ENCODE results near the gene UST.
"Not testable (repeated sequence)": the region's sequence is repeated elsewhere in the genome, so short reads cannot be mapped to it uniquely, and the experiment has no call there.

Gene UST

DNA sequence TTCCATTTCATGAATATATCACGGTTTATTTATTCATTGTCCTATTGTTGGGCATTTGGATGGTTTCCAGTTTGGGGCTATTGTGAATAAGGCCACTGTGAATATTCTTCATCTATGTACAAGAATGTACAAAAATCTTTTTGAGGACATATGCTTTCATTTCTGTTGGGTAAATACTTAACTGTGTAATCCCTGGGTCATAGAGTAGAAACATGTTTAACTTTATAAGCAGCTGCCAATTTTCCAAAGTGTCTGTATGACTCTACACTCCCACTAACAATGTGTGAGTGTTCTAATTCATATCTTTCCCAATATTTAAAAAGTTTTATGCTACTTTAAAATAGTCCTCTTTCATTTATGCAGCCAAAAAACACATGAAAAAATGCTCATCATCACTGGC is 98.6 kb downstream of the UST start:
- H3K9me2 ChIP-seq (replicated peaks; ENCODE audit: low read depth, low read length): no peaks in the 10 kb centered on the region
- no peaks in the 10 kb centered on the region for H3K9me3 ChIP-seq (ENCODE audit: insufficient read depth, low read depth, low read length)
- no peak overlapping the region for H3K4me2 ChIP-seq (ENCODE audit: low read depth, low read length, poor library complexity, severe bottlenecking)
- no peak overlapping the region for H2AFZ ChIP-seq (ENCODE audit: low read length)
- H3F3A ChIP-seq (ENCODE audit: low read depth): no peaks in the 10 kb centered on the region
- peaks cover 10% of the 10 kb centered on the region; the same call in 1 of the 2 replicates for H3K79me2 ChIP-seq (ENCODE audit: insufficient read depth, low read length)
- TF ChIP-seq, protein P1, sequence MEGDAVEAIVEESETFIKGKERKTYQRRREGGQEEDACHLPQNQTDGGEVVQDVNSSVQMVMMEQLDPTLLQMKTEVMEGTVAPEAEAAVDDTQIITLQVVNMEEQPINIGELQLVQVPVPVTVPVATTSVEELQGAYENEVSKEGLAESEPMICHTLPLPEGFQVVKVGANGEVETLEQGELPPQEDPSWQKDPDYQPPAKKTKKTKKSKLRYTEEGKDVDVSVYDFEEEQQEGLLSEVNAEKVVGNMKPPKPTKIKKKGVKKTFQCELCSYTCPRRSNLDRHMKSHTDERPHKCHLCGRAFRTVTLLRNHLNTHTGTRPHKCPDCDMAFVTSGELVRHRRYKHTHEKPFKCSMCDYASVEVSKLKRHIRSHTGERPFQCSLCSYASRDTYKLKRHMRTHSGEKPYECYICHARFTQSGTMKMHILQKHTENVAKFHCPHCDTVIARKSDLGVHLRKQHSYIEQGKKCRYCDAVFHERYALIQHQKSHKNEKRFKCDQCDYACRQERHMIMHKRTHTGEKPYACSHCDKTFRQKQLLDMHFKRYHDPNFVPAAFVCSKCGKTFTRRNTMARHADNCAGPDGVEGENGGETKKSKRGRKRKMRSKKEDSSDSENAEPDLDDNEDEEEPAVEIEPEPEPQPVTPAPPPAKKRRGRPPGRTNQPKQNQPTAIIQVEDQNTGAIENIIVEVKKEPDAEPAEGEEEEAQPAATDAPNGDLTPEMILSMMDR (conservative IDR thresholded peaks at IDR 0.05; ENCODE audit: low read length): no peak
- no peak for TF ChIP-seq EZH2phosphoT487 (IDR thresholded peaks at IDR 0.05; ENCODE audit: borderline replicate concordance)
- no peaks in the 10 kb centered on the region for H4K20me1 ChIP-seq (ENCODE audit: insufficient read depth, low read length, poor library complexity, severe bottlenecking)
- H3K4me1 ChIP-seq (ENCODE audit: insufficient read depth, low read length, poor library complexity, severe bottlenecking): peaks cover 21% of the 10 kb centered on the region
- no peak overlapping the region for H3K9ac ChIP-seq (ENCODE audit: low read depth, low read length, poor library complexity, severe bottlenecking)
- no peaks in the 10 kb centered on the region for H3K27me3 ChIP-seq (ENCODE audit: insufficient read depth, low read length, poor library complexity, severe bottlenecking)
- H3K4me3 ChIP-seq (ENCODE audit: low read length, poor library complexity, severe bottlenecking): no peak overlapping the region
- no peaks in the 10 kb centered on the region for H3K36me3 ChIP-seq (ENCODE audit: insufficient read depth, low read length)

DNA sequence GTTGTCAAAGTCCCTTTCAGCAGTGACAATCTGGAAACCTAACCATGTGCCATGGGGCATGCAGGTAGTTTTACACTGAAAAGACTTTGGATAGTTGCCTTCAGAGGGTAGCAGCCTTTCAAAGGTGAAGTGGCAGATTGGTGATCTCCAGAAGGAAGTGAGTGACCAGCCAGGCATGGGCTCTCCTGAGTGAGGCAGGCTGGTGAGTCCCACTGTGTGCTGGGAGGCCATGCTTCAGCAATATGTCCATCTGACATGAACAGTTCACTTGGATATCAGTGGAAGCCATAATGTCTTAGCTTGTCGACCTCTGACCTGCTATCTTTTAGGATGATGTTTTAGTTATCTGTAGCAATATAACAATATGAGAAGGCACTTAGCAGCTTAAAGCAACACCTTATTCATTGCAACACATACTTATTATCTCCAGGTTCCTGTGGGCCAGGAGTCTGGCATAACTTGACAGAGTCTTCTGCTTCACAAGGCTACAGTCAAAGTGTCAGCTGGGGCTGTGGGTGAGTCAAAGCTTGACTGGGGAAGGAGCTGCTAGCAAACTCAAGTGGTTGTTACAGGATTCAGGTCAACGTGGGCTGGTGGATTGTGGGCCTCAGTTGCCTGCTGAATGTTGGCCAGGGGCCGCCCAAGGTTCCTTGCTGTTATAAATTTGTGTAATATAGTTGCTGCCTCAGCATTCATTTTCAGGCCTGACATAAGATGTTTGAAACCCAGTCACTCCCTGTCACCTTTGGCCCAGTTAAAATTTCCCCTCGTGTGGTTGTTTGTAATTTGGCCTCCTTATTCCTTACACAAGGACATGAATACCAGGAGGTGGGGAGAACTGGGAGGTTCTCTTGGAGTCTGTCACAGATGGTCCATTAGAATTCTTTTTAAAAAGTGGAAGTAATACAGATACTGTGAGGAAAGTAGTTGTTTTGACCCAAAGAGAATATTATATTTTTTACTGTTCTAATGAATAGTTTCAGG is 100.2 kb downstream of the UST start:
- TF ChIP-seq EZH2phosphoT487 (IDR thresholded peaks at IDR 0.05; ENCODE audit: borderline replicate concordance): no peak
- TF ChIP-seq, protein P1 (conservative IDR thresholded peaks at IDR 0.05; ENCODE audit: low read length): no peak
- H3F3A ChIP-seq (ENCODE audit: low read depth): no peaks in the 10 kb centered on the region
- no peak overlapping the region for H3K4me3 ChIP-seq (ENCODE audit: low read length, poor library complexity, severe bottlenecking)
- no peak overlapping the region for H3K9ac ChIP-seq (ENCODE audit: low read depth, low read length, poor library complexity, severe bottlenecking)
- H4K20me1 ChIP-seq (ENCODE audit: insufficient read depth, low read length, poor library complexity, severe bottlenecking): no peaks in the 10 kb centered on the region
- no peak overlapping the region for H2AFZ ChIP-seq (ENCODE audit: low read length)
- H3K9me2 ChIP-seq (replicated peaks; ENCODE audit: low read depth, low read length): no peaks in the 10 kb centered on the region
- peaks cover 10% of the 10 kb centered on the region; the same call in 1 of the 2 replicates for H3K79me2 ChIP-seq (ENCODE audit: insufficient read depth, low read length)
- H3K4me1 ChIP-seq (ENCODE audit: insufficient read depth, low read length, poor library complexity, severe bottlenecking): peaks cover 21% of the 10 kb centered on the region
- H3K36me3 ChIP-seq (ENCODE audit: insufficient read depth, low read length): no peaks in the 10 kb centered on the region
- H3K4me2 ChIP-seq (ENCODE audit: low read depth, low read length, poor library complexity, severe bottlenecking): no peak overlapping the region
- H3K27me3 ChIP-seq (ENCODE audit: insufficient read depth, low read length, poor library complexity, severe bottlenecking): no peaks in the 10 kb centered on the region
- no peaks in the 10 kb centered on the region for H3K9me3 ChIP-seq (ENCODE audit: insufficient read depth, low read depth, low read length)

DNA sequence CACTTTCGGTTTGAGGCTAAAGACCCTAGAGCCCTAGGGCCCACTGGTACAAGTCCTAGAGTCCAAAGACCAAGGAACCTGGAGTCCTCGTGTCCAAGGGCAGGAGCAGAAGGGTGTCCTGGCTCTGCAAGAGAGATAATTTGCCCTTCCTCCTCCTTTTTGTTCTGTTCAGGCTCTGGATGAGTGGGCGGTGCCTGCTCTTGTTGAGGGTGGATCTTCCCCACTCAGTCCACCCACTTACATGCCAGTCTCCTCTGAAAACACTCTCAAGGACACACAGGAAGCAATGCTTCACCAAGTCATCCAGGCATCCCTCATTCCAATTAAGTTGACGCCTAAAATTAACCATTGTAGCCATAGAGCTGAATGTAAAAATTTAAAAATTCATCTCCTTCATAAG is 102.1 kb downstream of the UST start:
- no peaks in the 10 kb centered on the region for H3K36me3 ChIP-seq (ENCODE audit: insufficient read depth, low read length)
- no peak overlapping the region for H2AFZ ChIP-seq (ENCODE audit: low read length)
- no peaks in the 10 kb centered on the region for H4K20me1 ChIP-seq (ENCODE audit: insufficient read depth, low read length, poor library complexity, severe bottlenecking)
- no peaks in the 10 kb centered on the region for H3K9me3 ChIP-seq (ENCODE audit: insufficient read depth, low read depth, low read length)
- H3K4me1 ChIP-seq (ENCODE audit: insufficient read depth, low read length, poor library complexity, severe bottlenecking): peaks cover 15% of the 10 kb centered on the region
- H3K9ac ChIP-seq (ENCODE audit: low read depth, low read length, poor library complexity, severe bottlenecking): no peak overlapping the region
- H3F3A ChIP-seq (ENCODE audit: low read depth): no peaks in the 10 kb centered on the region
- H3K4me2 ChIP-seq (ENCODE audit: low read depth, low read length, poor library complexity, severe bottlenecking): no peak overlapping the region
- H3K27me3 ChIP-seq (ENCODE audit: insufficient read depth, low read length, poor library complexity, severe bottlenecking): no peaks in the 10 kb centered on the region
- H3K9me2 ChIP-seq (replicated peaks; ENCODE audit: low read depth, low read length): no peaks in the 10 kb centered on the region
- TF ChIP-seq EZH2phosphoT487 (IDR thresholded peaks at IDR 0.05; ENCODE audit: borderline replicate concordance): no peak
- TF ChIP-seq, protein P1 (conservative IDR thresholded peaks at IDR 0.05; ENCODE audit: low read length): no peak
- peaks cover 10% of the 10 kb centered on the region; the same call in 1 of the 2 replicates for H3K79me2 ChIP-seq (ENCODE audit: insufficient read depth, low read length)
- no peak overlapping the region for H3K4me3 ChIP-seq (ENCODE audit: low read length, poor library complexity, severe bottlenecking)

DNA sequence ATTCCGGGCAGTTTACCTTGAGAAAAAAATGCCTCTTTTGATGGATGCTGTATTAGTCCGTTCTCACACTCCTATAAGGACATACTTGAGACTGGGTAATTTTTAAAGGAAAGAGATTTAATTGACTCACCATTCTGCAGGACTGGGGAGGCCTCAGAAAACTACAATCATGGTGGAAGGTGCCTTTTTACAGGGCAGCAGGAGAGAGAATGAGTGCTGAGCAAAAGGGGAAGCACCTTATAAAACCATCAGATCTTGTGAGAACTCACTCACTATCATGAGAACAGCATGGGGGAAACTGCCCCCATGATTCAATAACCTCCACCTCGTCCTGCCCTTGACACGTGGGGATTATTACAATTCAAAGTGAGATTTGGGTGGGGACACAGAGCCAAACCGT is 102.6 kb downstream of the UST start:
- H2AFZ ChIP-seq (ENCODE audit: low read length); H4K20me1 ChIP-seq (ENCODE audit: insufficient read depth, low read length, poor library complexity, severe bottlenecking); H3K4me2 ChIP-seq (ENCODE audit: low read depth, low read length, poor library complexity, severe bottlenecking); H3K9me3 ChIP-seq (ENCODE audit: insufficient read depth, low read depth, low read length); H3K4me3 ChIP-seq (ENCODE audit: low read length, poor library complexity, severe bottlenecking); H3K36me3 ChIP-seq (ENCODE audit: insufficient read depth, low read length); H3F3A ChIP-seq (ENCODE audit: low read depth); H3K27me3 ChIP-seq (ENCODE audit: insufficient read depth, low read length, poor library complexity, severe bottlenecking); H3K9me2 ChIP-seq (replicated peaks; ENCODE audit: low read depth, low read length); H3K9ac ChIP-seq (ENCODE audit: low read depth, low read length, poor library complexity, severe bottlenecking): not testable (repeated sequence)
- peaks cover 10% of the 10 kb centered on the region; the same call in 1 of the 2 replicates for H3K79me2 ChIP-seq (ENCODE audit: insufficient read depth, low read length)
- peaks cover 15% of the 10 kb centered on the region for H3K4me1 ChIP-seq (ENCODE audit: insufficient read depth, low read length, poor library complexity, severe bottlenecking)

All from Loucy (cell line).